ENCODE measurements around the gene TNK1. TPM values are rescaled to one million over a fixed set of nuclear protein-coding genes. Genes with fewer than 3 reads are reported as not detected.

Gene TNK1
- total and polyA plus RNA-seq, 2 experiments from 2014 or later = 8.4 to 8.9 TPM

DNA sequence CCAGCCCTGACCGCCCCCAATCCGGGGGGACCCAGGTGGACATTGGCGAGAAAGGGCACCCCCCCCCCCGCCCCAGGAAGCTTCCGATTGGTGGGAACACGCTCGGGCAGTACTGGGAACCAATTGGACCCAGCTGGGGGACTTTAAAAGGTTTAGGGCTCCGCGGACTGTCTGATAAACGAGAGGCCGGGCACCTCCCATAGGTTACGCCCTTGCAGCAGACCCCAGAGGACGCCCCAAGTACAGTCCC lies 22.8 kb downstream of the TNK1 start:
- H3K27ac ChIP-seq = peak overlapping the region; percentile 92
- TF ChIP-seq EZH2phosphoT487 (IDR thresholded peaks at IDR 0.05; ENCODE audit: low read depth, severe bottlenecking, unreplicated experiment) (no peak), EZH2 (IDR thresholded peaks at IDR 0.05; ENCODE audit: borderline replicate concordance) (no peak), CTCF (IDR thresholded peaks at IDR 0.05; ENCODE audit: poor library complexity) (no peak)
- H3K36me3 ChIP-seq (replicated peaks; ENCODE audit: insufficient read depth, low read depth) = no peaks in the 10 kb centered on the region
- H4K20me1 ChIP-seq (ENCODE audit: insufficient read depth, poor library complexity, severe bottlenecking) = no peaks in the 10 kb centered on the region
- H3K9me2 ChIP-seq (replicated peaks; ENCODE audit: insufficient read depth) = no peaks in the 10 kb centered on the region
- H3K27me3 ChIP-seq = no peaks in the 10 kb centered on the region
- WGBS (ENCODE audit: low lambda C conversion rate, missing lambda C conversion rate) = 0% methylated on average over 9 of the region's 13 CpGs
- H3K79me2 ChIP-seq = peaks cover 19% of the 10 kb centered on the region
- peak overlapping the region; percentile 2 for H2AFZ ChIP-seq
- H3K4me1 ChIP-seq (ENCODE audit: insufficient read depth) = peaks cover 9% of the 10 kb centered on the region
- H3K4me2 ChIP-seq = peak overlapping the region; percentile 86
- DNase-seq (ENCODE audit: low spot score) = no peak
- no peaks in the 10 kb centered on the region for H3K9me3 ChIP-seq (ENCODE audit: low read depth)
- peak overlapping the region; percentile 32 for H3K4me3 ChIP-seq

DNA sequence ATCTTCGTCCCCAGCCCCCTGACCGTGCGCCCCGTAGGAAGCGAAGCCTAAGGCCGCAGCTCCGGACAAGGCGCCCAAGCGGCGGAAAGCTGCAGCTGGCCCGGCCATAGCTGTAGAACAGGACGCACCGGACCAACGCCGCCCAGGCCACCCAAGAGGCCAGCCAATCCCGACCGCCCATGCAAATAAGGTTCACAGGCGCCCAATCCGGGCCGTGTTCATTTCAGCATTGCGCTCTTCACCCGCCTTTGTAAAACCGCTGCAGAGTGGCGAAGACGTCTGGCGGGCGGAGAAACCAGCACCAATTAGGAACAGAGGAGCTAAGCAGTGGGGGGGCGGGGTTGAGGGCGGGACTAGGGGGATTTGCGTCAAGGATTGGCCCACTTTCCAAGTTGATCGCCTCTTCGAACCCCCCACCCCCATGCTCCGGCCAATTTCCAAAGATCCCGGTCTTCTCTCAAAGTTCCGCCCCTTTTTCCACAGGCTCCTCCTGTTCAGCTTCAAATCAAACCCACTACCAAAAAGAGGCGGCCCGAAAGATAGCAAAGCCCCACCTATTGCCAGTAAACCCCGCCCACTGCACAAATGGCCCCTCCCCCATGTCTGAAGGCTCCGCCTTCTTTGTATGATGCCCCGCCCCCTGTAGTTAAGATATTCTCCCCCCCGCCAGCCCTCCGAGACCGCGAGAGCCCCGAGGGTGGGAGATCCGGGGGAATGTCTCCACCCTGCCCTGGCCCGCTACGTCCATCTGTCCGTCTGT lies 23.3 kb downstream of the TNK1 start, which contains the start of gene TMEM256:
Gene TMEM256 (minus strand): TSS at position 121 of the 760 bp plus-strand sequence. CDS start 13 bp downstream, at position 108.
- Histone ChIP-seq H3K4me1 (ENCODE audit: insufficient read depth) (peaks cover 9% of the 10 kb centered on the region), H3K27me3 (no peaks in the 10 kb centered on the region), H3K9me3 (ENCODE audit: low read depth) (no peaks in the 10 kb centered on the region), H3K79me2 (peaks cover 19% of the 10 kb centered on the region), H3K4me3 (peak within 1 kb of the TSS; percentile 50), H2AFZ (peak within 1 kb of the TSS; percentile 23), H4K20me1 (ENCODE audit: insufficient read depth, poor library complexity, severe bottlenecking) (no peaks in the 10 kb centered on the region), H3K27ac (peak within 1 kb of the TSS; percentile 92), H3K9me2 (replicated peaks; ENCODE audit: insufficient read depth) (no peaks in the 10 kb centered on the region), H3K36me3 (replicated peaks; ENCODE audit: insufficient read depth, low read depth) (no peaks in the 10 kb centered on the region), H3K4me2 (peak within 1 kb of the TSS; percentile 97)
- no peak for TF ChIP-seq EZH2 (IDR thresholded peaks at IDR 0.05; ENCODE audit: borderline replicate concordance)
- no peak for TF ChIP-seq EZH2phosphoT487 (IDR thresholded peaks at IDR 0.05; ENCODE audit: low read depth, severe bottlenecking, unreplicated experiment)
- TF ChIP-seq CTCF (IDR thresholded peaks at IDR 0.05; ENCODE audit: poor library complexity) = no peak
- WGBS (ENCODE audit: low lambda C conversion rate, missing lambda C conversion rate) = 1% methylated on average over 38 of the region's 49 CpGs
- peak; percentile 99 for DNase-seq (ENCODE audit: low spot score)

GRCh38 chr17:7404737-7405349 lies 24.0 kb downstream of the TNK1 start:
- Histone ChIP-seq H4K20me1 (ENCODE audit: insufficient read depth, poor library complexity, severe bottlenecking) (no peaks in the 10 kb centered on the region), H3K27ac (peak overlapping the region; percentile 63), H3K9me2 (replicated peaks; ENCODE audit: insufficient read depth) (no peaks in the 10 kb centered on the region), H3K36me3 (replicated peaks; ENCODE audit: insufficient read depth, low read depth) (no peaks in the 10 kb centered on the region), H3K4me3 (peak overlapping the region; percentile 50), H2AFZ (peak overlapping the region; percentile 23), H3K27me3 (no peaks in the 10 kb centered on the region), H3K4me2 (peak overlapping the region; percentile 97), H3K4me1 (ENCODE audit: insufficient read depth) (peaks cover 9% of the 10 kb centered on the region), H3K9me3 (ENCODE audit: low read depth) (no peaks in the 10 kb centered on the region), H3K79me2 (peaks cover 19% of the 10 kb centered on the region)
- WGBS (ENCODE audit: low lambda C conversion rate, missing lambda C conversion rate) = 2% methylated on average over 16 of the region's 65 CpGs
- TF ChIP-seq CTCF (IDR thresholded peaks at IDR 0.05; ENCODE audit: poor library complexity) (no peak), EZH2phosphoT487 (IDR thresholded peaks at IDR 0.05; ENCODE audit: low read depth, severe bottlenecking, unreplicated experiment) (no peak), EZH2 (IDR thresholded peaks at IDR 0.05; ENCODE audit: borderline replicate concordance) (no peak)
- no peak for DNase-seq (ENCODE audit: low spot score)
